ENCODE measurements around the gene ATP10D.
A peak's percentile ranks its signal among the peaks of the same experiment; 100 is the strongest.
"Not testable (repeated sequence)": the region's sequence is repeated elsewhere in the genome, so short reads cannot be mapped to it uniquely, and the experiment has no call there.

Gene ATP10D
- 21.8 to 28.1 reads per million in 2 donors for total RNA-seq

GRCh38 chr4:47485047-47485692 lies at the start of gene ATP10D:
TSS of gene ATP10D (plus strand) at chr4:47485275. CDS start at chr4:47512541, 27,266 bp downstream.
- DNase-seq = peak; percentile 62

DNA sequence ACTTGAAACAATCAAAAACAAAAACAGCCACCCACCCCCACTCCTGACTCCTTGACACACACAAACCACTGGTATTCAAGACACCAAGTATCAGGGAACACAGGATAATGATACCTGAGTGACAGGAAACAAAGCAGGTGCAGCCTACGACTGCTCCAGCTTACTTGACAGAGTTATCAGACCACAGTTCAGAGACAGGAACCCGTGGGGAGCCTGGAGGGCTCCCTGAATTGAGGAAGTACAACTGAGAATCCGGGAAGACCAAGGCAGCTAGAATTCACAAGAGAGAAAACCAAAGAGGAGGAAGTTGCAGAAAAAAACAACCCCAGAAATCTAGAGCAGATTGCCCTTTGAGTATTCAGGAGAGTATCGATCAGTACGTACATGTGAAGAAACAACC lies 42.1 kb upstream of the ATP10D start:
- DNase-seq = no peak

- DNase-seq = no peak
These were observed 41.0 kb upstream of the ATP10D start for GRCh38 chr4:47444031-47444430.

- DNase-seq = no peak
These were observed 33.4 kb upstream of the ATP10D start for GRCh38 chr4:47451657-47452056.

DNA sequence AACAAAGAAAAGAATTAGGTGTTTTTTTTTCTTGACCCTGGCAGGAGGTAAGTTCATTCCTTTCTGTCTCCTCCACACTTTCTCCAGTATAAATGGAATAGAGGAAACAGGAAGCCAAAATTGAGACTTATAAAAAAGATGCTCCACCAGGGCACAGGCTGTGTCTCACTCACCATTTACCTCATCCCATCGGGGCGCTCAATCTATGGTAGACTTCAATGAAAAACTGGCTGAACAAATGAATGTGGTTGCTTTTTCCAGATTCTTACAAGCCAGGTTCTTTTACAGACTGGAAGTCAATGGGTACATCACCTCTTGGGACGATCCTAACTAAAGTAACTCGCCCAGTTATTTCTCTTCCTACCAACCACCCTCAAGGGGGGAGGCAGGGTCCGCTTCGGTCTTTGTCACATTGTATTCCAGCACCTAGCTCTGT lies 22.3 kb upstream of the ATP10D start:
- no peak for DNase-seq

DNA sequence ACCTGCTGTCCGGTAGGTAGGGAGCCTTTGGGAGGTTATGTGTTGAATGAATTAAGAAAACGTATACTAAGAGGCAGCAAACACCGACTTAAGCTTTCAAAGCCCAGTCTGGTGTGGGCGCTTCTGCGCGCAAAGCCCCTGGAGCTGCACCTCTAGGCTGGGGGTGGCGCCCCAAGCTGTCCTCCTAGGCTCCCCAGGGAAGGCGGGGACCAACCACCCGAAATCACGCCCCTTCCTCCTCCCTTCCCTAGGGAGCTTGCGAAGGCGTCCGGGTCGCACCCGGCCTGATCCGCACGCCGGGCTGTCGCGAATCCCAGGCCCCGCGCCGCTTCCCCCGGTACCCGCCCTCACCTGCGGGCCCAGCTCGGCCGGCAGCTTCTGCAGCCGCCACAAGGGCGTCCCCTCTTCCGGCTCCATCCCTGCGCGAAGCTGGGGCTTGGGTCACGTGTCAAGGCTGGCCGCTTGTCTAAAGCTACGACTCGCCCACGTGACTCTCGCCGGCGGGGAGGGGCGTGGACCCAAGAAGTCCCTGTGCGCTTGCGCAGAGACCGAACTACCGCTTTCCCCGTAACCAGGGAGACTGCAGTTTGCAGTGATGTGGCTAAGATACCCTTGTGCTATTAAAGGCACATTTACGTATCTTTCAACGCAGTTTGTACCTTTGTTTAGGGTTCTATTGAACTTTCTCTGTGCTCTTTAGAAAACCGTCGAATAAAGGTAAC lies 21.7 kb upstream of the ATP10D start, which contains the start of gene COMMD8:
COMMD8 (minus strand) TSS at position 468 of the 722 bp plus-strand sequence; CDS start at position 417, 51 bp downstream.
- DNase-seq = peak; percentile 88

DNA sequence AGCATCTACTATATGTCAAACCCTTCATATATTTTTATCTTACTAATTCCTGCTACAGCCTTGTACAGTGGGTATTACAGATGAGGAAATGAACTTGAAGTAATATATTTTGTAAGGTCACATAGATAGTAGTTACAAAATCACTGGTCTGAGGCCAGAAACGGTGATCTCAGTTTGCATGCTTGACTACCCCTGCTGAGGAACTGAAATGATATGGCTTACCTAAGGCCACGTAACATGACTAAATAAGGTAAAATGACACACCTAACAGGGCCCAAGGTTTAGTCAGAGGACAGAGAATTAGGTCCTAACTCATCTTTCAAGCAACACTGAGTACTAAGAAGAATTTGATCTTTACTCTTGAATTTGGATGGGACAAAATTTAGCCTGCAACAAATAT lies 20.1 kb upstream of the ATP10D start:
- DNase-seq = no peak

GRCh38 chr4:47466056-47466785 lies 18.9 kb upstream of the ATP10D start:
- DNase-seq = no peak

DNA sequence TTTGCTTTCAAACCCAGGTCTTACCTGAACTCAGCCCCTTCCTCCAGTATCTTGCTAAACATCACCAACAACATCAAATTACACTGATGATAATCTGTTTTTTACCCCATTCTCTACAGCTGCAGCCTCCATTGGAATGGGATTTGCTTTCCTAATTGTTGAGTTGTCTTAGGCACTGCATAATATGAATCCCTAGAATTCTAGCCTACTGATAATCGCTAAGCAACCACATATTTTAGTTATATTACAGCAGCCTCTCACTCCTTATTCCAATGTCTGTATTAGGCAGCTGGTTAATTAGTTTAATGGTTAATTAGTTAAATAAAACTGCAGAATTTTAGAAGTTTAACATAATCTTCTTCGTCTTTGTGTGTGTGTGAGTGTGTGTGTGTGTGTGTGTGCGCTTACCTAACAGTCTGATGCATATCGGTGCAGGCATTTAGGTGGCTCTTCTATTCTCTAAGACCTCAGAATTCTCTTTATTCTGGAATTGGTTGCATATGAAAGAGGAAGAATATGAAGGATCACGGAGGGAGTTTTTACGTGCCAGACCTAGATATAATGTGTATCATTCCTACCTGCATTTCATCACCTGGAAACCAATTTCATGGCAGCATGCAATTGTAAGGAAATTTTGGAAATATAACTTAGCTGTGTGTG lies 16.2 kb upstream of the ATP10D start:
- DNase-seq = no peak

- no peak for DNase-seq
These were observed 15.1 kb upstream of the ATP10D start for GRCh38 chr4:47469951-47470350.

DNA sequence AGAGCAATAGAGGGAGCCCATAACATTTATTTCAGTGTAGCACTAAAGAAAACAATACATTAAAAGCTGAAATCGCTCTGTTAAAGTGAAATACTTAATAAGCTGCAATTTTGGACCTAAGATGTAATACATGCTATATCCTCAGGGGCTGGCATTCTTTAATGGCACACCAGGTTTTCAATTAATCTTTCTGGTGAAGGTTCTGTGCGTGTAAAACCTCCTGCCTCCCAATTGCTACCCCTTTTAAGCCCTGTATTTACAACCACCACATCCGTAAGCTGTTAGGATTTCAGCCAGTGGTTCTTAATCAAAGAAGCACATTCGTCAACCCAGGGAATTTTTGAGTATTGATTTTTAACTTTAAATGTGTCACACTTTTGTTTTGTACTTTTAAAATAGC lies 14.0 kb upstream of the ATP10D start:
- no peak for DNase-seq

GRCh38 chr4:47471591-47471990 lies 13.5 kb upstream of the ATP10D start:
- no peak for DNase-seq

DNA sequence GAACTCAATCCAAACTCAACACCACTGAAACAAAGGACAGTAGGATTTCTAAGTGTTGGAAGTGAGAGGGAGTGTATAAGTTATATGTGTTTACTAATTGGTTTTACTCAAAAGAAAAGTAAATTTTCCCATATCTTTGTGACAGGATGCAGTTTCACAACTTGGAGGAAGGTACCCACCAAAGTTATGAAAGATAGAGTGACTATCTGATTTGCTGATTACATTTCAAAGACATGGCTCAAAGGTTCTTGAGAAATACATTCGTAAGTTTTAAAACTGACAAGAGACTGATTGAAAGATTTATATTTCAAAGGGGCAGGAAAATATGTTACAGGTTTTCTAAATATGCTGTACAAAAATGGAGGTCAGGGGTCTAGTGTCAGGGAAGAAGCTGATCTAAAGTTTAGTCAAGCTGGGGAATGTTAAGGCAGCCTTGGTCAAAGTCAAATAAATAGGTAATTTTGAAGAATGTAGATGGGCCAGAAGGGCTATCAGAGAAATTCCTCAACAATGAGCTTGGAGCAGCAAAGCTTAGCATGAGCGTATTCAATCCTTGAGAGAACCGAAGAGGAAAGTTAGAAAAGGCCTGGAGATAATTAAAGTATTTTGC lies 11.8 kb upstream of the ATP10D start:
- DNase-seq = no peak

DNA sequence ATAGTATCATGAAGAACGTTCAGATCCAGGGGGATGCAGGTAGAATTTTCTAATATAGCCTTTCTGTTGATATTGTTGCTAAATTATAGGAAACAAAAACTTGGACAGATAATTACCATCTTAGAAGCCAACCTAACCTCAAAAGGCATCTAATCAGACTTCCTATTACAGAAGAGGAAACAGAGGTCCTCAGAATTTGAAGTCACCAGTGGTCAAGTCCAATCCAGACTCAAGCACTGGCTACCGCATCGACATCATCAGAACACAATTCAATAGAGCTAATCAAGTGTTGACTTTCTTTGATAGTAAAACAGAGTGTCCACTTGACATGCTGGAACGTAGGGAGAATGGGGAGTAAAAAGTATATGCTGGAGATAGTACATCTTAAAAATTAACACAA lies 10.3 kb upstream of the ATP10D start:
- DNase-seq = no peak

- DNase-seq = no peak
These were observed 9.7 kb upstream of the ATP10D start for GRCh38 chr4:47475411-47475810.

GRCh38 chr4:47478804-47479203 lies 6.3 kb upstream of the ATP10D start:
- no peak for DNase-seq

- DNase-seq = no peak
These were observed 2.7 kb upstream of the ATP10D start for GRCh38 chr4:47482326-47482725.

- DNase-seq = no peak
These were observed 1.3 kb upstream of the ATP10D start for GRCh38 chr4:47483745-47484144.

- DNase-seq = no peak
These were observed 907 bp upstream of the ATP10D start for GRCh38 chr4:47484168-47484567.

DNA sequence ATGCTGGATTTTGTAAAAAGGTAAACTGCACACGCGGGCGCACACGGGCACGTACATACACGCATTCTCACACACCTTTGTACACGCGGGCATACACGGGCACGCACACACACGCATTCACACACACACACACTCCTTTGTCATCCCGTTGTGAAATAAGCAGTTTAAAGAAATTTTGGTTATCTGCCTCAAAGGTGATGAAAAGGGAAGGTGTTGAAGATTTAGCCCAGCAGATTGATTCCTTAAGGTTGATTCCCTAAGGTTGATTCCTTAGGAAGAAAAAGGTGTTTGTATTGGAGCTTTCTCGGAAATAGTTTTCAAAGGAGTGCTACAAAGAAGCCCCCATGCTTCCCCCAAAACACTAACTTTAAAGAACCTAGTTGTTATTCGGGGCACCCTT lies 693 bp downstream of the ATP10D start:
- no peak for DNase-seq

DNA sequence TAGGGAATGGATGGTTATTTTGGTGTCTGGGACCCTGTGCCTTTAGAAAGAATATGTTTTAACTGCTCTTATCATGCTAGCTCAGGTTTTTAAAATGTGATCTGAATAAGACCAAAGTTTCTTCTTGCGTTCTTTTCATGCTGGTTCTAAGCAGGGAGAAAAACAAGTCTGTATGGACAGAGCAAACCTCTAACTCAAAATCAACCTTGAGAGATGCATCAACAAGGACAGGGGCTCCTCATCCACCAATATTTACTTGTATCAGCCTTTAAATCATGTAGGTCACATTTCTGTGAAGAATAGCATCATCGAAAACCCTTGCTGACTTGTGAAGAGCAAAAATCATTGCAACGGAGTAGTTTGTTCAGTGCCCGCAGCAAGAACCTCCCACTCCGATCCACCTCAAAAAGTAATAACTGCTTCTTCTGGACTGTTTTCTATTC lies 1.2 kb downstream of the ATP10D start:
- no peak for DNase-seq

DNA sequence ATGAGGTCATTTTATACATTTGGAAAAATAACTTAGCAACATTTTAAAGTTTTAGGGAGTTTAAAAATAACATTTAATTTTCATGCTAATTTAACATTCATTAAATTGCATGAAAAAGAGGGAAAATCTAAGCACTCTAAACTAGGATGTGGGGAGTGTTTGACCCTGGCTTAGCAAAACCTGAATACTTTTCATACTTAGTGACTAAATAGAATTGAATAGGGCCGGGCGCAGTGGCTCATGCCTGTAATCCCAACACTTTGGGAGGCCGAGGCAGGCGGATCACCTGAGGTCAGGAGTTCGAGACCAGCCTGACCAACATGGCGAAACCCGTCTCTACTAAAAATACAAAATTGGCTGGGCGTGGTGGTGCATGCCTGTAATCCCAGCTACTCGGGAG lies 1.7 kb downstream of the ATP10D start:
- DNase-seq = not testable (repeated sequence)

- no peak for DNase-seq
These were observed 3.6 kb downstream of the ATP10D start for GRCh38 chr4:47488706-47489105.
